Cardiac fibroblast (primary cell): ENCODE results near the gene TRPC5OS.

Source experiments
- DNase-seq, 2 donors: peaks; one replicate each; pipeline versions ENCODE4 v3.0.0 to v3.0.0-alpha.2; 2010; ENCODE audit warnings: low read depth in 2 of 2
- H3K4me3 ChIP-seq, 2 donors: replicated peaks in 1 of 2; 1 replicate in 1 of 2; 2 replicates in 1 of 2; pipeline ENCODE4 v1.5.1; 2011; ENCODE audit warnings: low read depth in 2 of 2, low read length in 2 of 2, mild to moderate bottlenecking in 2 of 2, moderate library complexity in 1 of 2
- CTCF ChIP-seq: IDR thresholded peaks from one replicate; pipeline ENCODE4 v1.5.1; 2011; ENCODE audit warnings: low read depth, mild to moderate bottlenecking, low read length, inconsistent platforms

Gene TRPC5OS

GRCh38 chrX:111850975-111851374 lies 25.0 kb upstream of the TRPC5OS start:
- no peak for TF ChIP-seq CTCF
- DNase-seq: no peak
- H3K4me3 ChIP-seq: no peak overlapping the region

- DNase-seq: no peak
- no peak overlapping the region for H3K4me3 ChIP-seq
- no peak for TF ChIP-seq CTCF
Measured at GRCh38 chrX:111854556-111855490, 21.2 kb upstream of the TRPC5OS start.

GRCh38 chrX:111857534-111858060 lies 18.4 kb upstream of the TRPC5OS start:
- H3K4me3 ChIP-seq: no peak overlapping the region
- DNase-seq: no peak
- no peak for TF ChIP-seq CTCF

GRCh38 chrX:111861605-111862004 lies 14.4 kb upstream of the TRPC5OS start:
- H3K4me3 ChIP-seq: no peak overlapping the region
- DNase-seq: no peak
- no peak for TF ChIP-seq CTCF

GRCh38 chrX:111867236-111867635 lies 8.7 kb upstream of the TRPC5OS start:
- TF ChIP-seq CTCF: no peak
- no peak overlapping the region for H3K4me3 ChIP-seq
- no peak for DNase-seq

- TF ChIP-seq CTCF: no peak
- H3K4me3 ChIP-seq: no peak overlapping the region
- peak; percentile 0 to 5 for DNase-seq
Measured at GRCh38 chrX:111868726-111869638, 7.0 kb upstream of the TRPC5OS start.
